Measurements from ENCODE around the gene SORT1. TPM values are rescaled to one million over a fixed set of nuclear protein-coding genes. Genes with fewer than 3 reads are reported as not detected.
A peak's percentile ranks its signal among the peaks of the same experiment; 100 is the strongest.
"Not testable (repeated sequence)": the region's sequence is repeated elsewhere in the genome, so short reads cannot be mapped to it uniquely, and the experiment has no call there.

SORT1 gene
- total RNA-seq, 6 donors from 2014 or later = 105 to 222 (median 116) TPM

GRCh38 chr1:109306832-109307273 is 90.9 kb downstream of the SORT1 start, which contains the start of gene MYBPHL:
Gene MYBPHL (minus strand): TSS chr1:109307011. CDS start chr1:109306991, 20 bp downstream.
- Histone ChIP-seq H3K36me3 (peaks cover 0 to 10% (median 3%) of the 10 kb centered on the region in 4 donors), H3K27ac (peak within 1 kb of the TSS; percentile 30 to 68 (median 63)), H3K4me1 (peaks cover 26 to 38% (median 31%) of the 10 kb centered on the region in 4 donors), H3K27me3 (no peaks in the 10 kb centered on the region), H3K9me3 (no peaks in the 10 kb centered on the region), H3K4me3 (no peak within 1 kb of the TSS)
- TF ChIP-seq EP300 (IDR thresholded peaks at IDR 0.05) = no peak
- TF ChIP-seq CTCF (IDR thresholded peaks at IDR 0.05) = no peak
- no peak for TF ChIP-seq POLR2A (IDR thresholded peaks at IDR 0.05)
- TF ChIP-seq POLR2AphosphoS5 (IDR thresholded peaks at IDR 0.05) = no peak
- peak; percentile 52 to 70 for DNase-seq
- peak; percentile 30 to 60 for ATAC-seq (ENCODE audit: low FRiP score in 2 of 2)
- 66 to 73% methylated on average over 6 to 7 of the region's 7 CpGs for WGBS, 2 donors

GRCh38 chr1:109305991-109306390 is 91.7 kb downstream of the SORT1 start:
- peak in 1 of 2 donors; percentile 15 for TF ChIP-seq POLR2AphosphoS5 (IDR thresholded peaks at IDR 0.05)
- H3K27me3 ChIP-seq, H3K4me3 ChIP-seq, H3K9me3 ChIP-seq, H3K36me3 ChIP-seq: not testable (repeated sequence)
- DNase-seq (peak in 1 of 2 donors; percentile 63), ATAC-seq (ENCODE audit: low FRiP score in 2 of 2) (peak in 1 of 2 donors; percentile 35)
- WGBS, 2 donors = 41 to 45% methylated on average over 10 of the region's 10 CpGs
- H3K4me1 ChIP-seq = peaks cover 26 to 38% (median 31%) of the 10 kb centered on the region in 4 donors
- H3K27ac ChIP-seq = peak overlapping the region; percentile 30 to 68 (median 63)

GRCh38 chr1:109304226-109304920 is 93.3 kb downstream of the SORT1 start:
- Histone ChIP-seq H3K27ac (peak overlapping the region; percentile 30 to 66 (median 56)), H3K27me3 (no peaks in the 10 kb centered on the region), H3K9me3 (no peaks in the 10 kb centered on the region), H3K4me1 (peaks cover 37 to 48% (median 39%) of the 10 kb centered on the region in 4 donors), H3K4me3 (no peak overlapping the region), H3K36me3 (peaks cover 0 to 4% (median 0%) of the 10 kb centered on the region in 4 donors)
- DNase-seq (no peak), ATAC-seq (ENCODE audit: low FRiP score in 2 of 2) (no peak)
- TF ChIP-seq EP300 (IDR thresholded peaks at IDR 0.05) (no peak), POLR2A (IDR thresholded peaks at IDR 0.05) (no peak), CTCF (IDR thresholded peaks at IDR 0.05) (no peak), POLR2AphosphoS5 (IDR thresholded peaks at IDR 0.05) (no peak)
- 67 to 69% methylated on average over 8 of the region's 8 CpGs for WGBS, 2 donors

GRCh38 chr1:109301874-109302273 is 95.8 kb downstream of the SORT1 start:
- 91 to 93% methylated on average over 5 of the region's 5 CpGs for WGBS, 2 donors
- no peak for DNase-seq
- ATAC-seq (ENCODE audit: low FRiP score in 2 of 2) = no peak
- TF ChIP-seq EP300 (IDR thresholded peaks at IDR 0.05) (no peak), POLR2AphosphoS5 (IDR thresholded peaks at IDR 0.05) (no peak), POLR2A (IDR thresholded peaks at IDR 0.05) (no peak), CTCF (IDR thresholded peaks at IDR 0.05) (no peak)
- Histone ChIP-seq H3K4me3 (no peak overlapping the region), H3K36me3 (no peaks in the 10 kb centered on the region), H3K4me1 (peaks cover 39 to 45% (median 44%) of the 10 kb centered on the region in 4 donors), H3K9me3 (no peaks in the 10 kb centered on the region), H3K27ac (no peak overlapping the region), H3K27me3 (no peaks in the 10 kb centered on the region)

GRCh38 chr1:109300650-109301151 is 97.0 kb downstream of the SORT1 start:
- ATAC-seq (ENCODE audit: low FRiP score in 2 of 2) = no peak
- Histone ChIP-seq H3K27ac (peak overlapping the region in 1 of 4 donors; percentile 76), H3K36me3 (no peaks in the 10 kb centered on the region), H3K9me3 (no peaks in the 10 kb centered on the region), H3K4me1 (peaks cover 27 to 37% (median 34%) of the 10 kb centered on the region in 4 donors), H3K27me3 (no peaks in the 10 kb centered on the region), H3K4me3 (no peak overlapping the region)
- 71 to 77% methylated on average over 16 of the region's 16 CpGs for WGBS, 2 donors
- DNase-seq = no peak
- TF ChIP-seq EP300 (IDR thresholded peaks at IDR 0.05) (no peak), POLR2AphosphoS5 (IDR thresholded peaks at IDR 0.05) (no peak)

Measured in upper lobe of left lung (tissue), 6 donors.